Cardiac fibroblast (primary cell): Measurements from ENCODE around the gene TMEM135.

ENCODE experiments used
- DNase-seq, 2 donors: peaks; one replicate each; pipeline versions ENCODE4 v3.0.0 to v3.0.0-alpha.2; 2010; ENCODE audit warnings: low read depth in 2 of 2
- H3K4me3 ChIP-seq, 2 donors: replicated peaks in 1 of 2; 1 replicate in 1 of 2; 2 replicates in 1 of 2; pipeline ENCODE4 v1.5.1; 2011; ENCODE audit warnings: low read depth in 2 of 2, low read length in 2 of 2, mild to moderate bottlenecking in 2 of 2, moderate library complexity in 1 of 2
- TF ChIP-seq, protein P1 (sequence below): IDR thresholded peaks from one replicate; pipeline ENCODE4 v1.5.1; 2011; ENCODE audit warnings: low read depth, mild to moderate bottlenecking, low read length, inconsistent platforms

Gene TMEM135

DNA sequence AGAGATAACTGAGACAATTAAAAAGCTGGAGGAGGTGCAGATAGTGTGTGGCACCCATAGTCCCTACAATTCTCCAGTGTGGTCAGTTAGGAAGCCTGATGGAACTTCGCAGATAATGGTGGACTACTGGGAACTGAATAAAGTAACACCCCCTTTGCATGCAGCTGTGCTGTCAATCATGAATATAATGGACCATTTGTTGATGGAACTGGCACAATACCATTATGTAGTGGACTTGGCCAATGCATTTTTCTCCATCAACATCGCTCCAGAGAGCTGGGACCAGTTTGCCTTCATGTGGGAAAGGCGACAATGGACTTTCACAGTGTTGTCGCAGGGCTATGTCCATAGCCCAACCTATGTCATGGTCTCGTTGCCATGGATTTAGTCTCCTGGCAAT, 324.2 kb downstream of the TMEM135 start:
- TF ChIP-seq, protein P1, sequence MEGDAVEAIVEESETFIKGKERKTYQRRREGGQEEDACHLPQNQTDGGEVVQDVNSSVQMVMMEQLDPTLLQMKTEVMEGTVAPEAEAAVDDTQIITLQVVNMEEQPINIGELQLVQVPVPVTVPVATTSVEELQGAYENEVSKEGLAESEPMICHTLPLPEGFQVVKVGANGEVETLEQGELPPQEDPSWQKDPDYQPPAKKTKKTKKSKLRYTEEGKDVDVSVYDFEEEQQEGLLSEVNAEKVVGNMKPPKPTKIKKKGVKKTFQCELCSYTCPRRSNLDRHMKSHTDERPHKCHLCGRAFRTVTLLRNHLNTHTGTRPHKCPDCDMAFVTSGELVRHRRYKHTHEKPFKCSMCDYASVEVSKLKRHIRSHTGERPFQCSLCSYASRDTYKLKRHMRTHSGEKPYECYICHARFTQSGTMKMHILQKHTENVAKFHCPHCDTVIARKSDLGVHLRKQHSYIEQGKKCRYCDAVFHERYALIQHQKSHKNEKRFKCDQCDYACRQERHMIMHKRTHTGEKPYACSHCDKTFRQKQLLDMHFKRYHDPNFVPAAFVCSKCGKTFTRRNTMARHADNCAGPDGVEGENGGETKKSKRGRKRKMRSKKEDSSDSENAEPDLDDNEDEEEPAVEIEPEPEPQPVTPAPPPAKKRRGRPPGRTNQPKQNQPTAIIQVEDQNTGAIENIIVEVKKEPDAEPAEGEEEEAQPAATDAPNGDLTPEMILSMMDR: no peak
- no peak for DNase-seq
- H3K4me3 ChIP-seq: no peak overlapping the region

GRCh38 chr11:87366346-87366745, 328.6 kb downstream of the TMEM135 start:
- H3K4me3 ChIP-seq: no peak overlapping the region
- DNase-seq: no peak
- TF ChIP-seq, protein P1: no peak

DNA sequence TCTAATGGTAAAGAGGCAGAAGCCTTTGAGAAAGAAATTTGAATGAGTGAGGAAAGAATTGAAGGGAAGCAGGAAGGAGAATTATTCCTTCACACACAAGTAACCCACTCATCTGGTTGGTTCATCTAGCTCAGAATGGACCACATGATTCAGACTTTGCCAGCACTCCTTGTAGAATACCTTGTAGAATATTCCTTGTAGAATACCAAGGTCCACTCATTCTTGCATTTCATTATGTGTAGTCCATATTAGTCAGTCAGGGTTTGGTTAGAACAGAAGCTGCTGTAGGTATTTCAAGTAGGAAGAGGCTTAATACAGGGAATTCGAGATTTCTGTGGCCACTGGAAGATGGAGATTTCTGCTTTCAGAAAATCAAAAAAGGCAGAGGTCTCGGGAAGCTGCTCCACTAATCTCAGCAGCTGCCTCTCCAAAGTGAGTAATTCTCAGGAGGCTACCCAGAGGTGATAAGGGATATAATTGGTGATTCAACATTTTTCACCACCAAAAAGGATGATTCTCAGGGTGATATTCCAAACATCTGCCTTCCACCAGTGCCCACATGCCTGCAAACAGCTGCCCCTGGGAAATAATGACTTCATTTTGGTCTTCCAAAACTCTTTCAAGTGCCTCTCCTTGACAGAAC, 329.1 kb downstream of the TMEM135 start:
- no peak for DNase-seq
- TF ChIP-seq, protein P1: no peak
- no peak overlapping the region for H3K4me3 ChIP-seq

DNA sequence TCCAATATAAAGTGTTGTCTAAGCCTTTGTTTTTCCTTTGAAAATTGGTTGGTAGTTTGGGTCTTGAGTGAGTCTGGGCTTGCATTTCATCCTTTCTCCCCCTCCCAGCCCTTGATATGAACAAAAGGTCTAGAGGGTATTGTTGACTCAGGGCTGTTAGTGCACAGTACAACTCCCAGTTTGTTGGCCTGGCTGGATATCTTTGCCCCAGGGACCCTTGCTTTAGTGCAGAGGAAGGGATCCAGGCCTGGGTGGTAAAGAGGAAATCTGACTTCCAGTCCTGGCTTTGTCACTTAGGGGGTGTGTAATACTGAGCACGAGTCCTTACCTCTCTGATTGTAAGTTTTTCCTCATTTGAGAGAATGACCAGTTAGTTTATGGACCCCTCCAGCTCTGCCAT, 330.4 kb downstream of the TMEM135 start:
- TF ChIP-seq, protein P1: no peak
- no peak overlapping the region for H3K4me3 ChIP-seq
- DNase-seq: no peak

DNA sequence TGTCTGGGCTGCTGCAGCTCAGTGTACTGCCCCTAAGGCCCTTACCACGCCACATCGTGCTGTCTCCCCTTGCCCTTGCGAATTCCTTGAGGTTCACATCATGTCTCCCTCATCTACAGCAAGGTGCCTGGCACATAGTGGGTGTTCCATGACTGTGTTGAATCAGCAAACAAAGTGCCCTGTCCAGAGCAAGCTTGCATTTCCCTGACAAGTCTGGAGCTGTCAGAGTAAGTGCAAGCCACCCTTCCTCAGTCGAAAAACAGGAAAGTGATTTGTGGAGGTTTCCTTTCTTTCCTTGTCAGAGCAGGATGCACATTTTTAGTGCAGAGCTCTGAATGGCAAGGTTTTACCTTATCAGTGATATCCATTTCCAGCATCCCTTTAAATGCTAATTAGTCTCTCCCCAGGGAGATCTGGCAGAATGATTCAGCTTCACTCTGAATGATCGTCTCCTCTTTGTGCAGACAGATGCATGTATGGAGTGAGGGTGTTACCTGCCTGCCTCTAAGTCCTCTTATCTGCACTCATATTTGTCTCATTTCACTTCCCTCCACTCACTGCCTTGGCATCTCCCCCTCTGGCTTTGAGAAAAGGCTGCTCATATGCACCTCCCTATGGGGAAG, 331.2 kb downstream of the TMEM135 start:
- no peak overlapping the region for H3K4me3 ChIP-seq
- peak; percentile 6 to 15 for DNase-seq
- TF ChIP-seq, protein P1: no peak

DNA sequence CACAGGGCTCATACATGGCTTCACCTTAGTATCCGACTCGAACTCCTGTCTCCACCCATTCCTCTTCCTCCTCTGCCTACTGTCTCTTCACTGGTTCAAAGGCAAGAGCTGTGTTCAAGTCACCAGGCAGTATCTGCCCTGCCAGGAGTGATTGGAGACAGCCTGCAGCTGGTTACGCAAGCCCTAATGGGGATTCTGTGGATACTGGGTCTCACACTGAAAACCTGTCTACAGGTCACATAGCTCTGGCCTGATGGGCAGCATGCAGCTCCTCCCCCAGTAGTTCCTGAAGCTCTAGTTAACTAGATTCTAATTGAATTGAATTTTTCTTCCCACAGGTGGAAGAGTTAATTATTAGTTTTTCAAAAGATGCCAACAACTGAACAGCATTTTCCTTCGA, 332.2 kb downstream of the TMEM135 start:
- DNase-seq: no peak
- H3K4me3 ChIP-seq: no peak overlapping the region
- TF ChIP-seq, protein P1: no peak
